Small intestine (tissue), 7 donors: ENCODE results near the gene DUS1L. TPM values are rescaled to one million over a fixed set of nuclear protein-coding genes. Genes with fewer than 3 reads are reported as not detected.

Experiments used
- DNase-seq, 2 donors: peaks; one replicate each; pipeline versions ENCODE4 v3.0.0 to v3.0.0-alpha.2; 2013
- FAIRE-seq: peaks from 2 replicates; lab custom pipeline; 2012; peaks lifted over from hg19 to GRCh38; lab: Jason Lieb, UNC
- H3K27ac ChIP-seq, 3 donors: one replicate each; pipeline ENCODE4 v1.5.1; 2013; ENCODE audit warnings: low read length in 2 of 3, mild to moderate bottlenecking in 2 of 3, control low read depth in 1 of 3, inconsistent platforms in 1 of 3, low read depth in 1 of 3, moderate library complexity in 1 of 3
- H3K27me3 ChIP-seq, 3 donors: one replicate each; pipeline ENCODE4 v1.6.1; 2013; ENCODE audit warnings: low read length in 3 of 3, inconsistent platforms in 1 of 3; ENCODE audit not compliant: control insufficient read depth in 3 of 3, insufficient read depth in 3 of 3
- H3K36me3 ChIP-seq, 3 donors: one replicate each; pipeline ENCODE4 v1.6.1; 2013; ENCODE audit warnings: low read length in 3 of 3, inconsistent platforms in 1 of 3, low read depth in 1 of 3, mild to moderate bottlenecking in 1 of 3, moderate library complexity in 1 of 3; ENCODE audit not compliant: control insufficient read depth in 3 of 3, insufficient read depth in 2 of 3
- H3K4me1 ChIP-seq, 3 donors: one replicate each; pipeline ENCODE4 v1.6.1; 2013; ENCODE audit warnings: low read length in 2 of 3, inconsistent platforms in 1 of 3, low read depth in 1 of 3, mild to moderate bottlenecking in 1 of 3, moderate library complexity in 1 of 3; ENCODE audit not compliant: control insufficient read depth in 3 of 3, insufficient read depth in 2 of 3
- H3K4me3 ChIP-seq, 3 donors: one replicate each; pipeline ENCODE4 v1.5.1; 2013; ENCODE audit warnings: low read length in 3 of 3, control low read depth in 1 of 3, inconsistent platforms in 1 of 3, low read depth in 1 of 3, mild to moderate bottlenecking in 1 of 3, moderate library complexity in 1 of 3
- H3K9me3 ChIP-seq, 2 donors: one replicate each; pipeline ENCODE4 v1.6.1; 2013; ENCODE audit warnings: low read depth in 1 of 2, low read length in 1 of 2; ENCODE audit not compliant: control insufficient read depth in 2 of 2, insufficient read depth in 1 of 2
- WGBS, 3 donors: extraction: QIAGEN DNeasy Blood & Tissue Kit; methylation state at CpG; one replicate each; pipeline ENCODE4 v1.1.7; 2013; 5-methylcytosine and 5-hydroxymethylcytosine counted together
- polyA plus RNA-seq, 4 donors: library from polyadenylated mRNA; stranded (reverse) in 3 of 4; unstranded in 1 of 4; fragments of 200-250 nt in 3 of 4; fragments of 120-200 nt in 1 of 4; gene quantifications; one replicate each; pipeline versions ENCODE4 v1.2.1 to v1.2.3, GENCODE V29; 2013
- donor health status: healthy with polysubstance abuse.
- donor health status: control.
- donor health status: control.
- donor health status: Bipolar disorder and iron deficiency.
- donor health status: healthy.

DUS1L gene
- polyA plus RNA-seq, 4 donors = 86.6 to 170 (median 127) TPM

GRCh38 chr17:82058855-82059249, 6.8 kb downstream of the DUS1L start:
- peaks cover 12 to 98% (median 18%) of the 10 kb centered on the region in 3 donors for H3K36me3 ChIP-seq
- H3K9me3 ChIP-seq = no peaks in the 10 kb centered on the region
- H3K27ac ChIP-seq = no peak overlapping the region
- no peak for DNase-seq
- no peaks in the 10 kb centered on the region for H3K27me3 ChIP-seq
- H3K4me3 ChIP-seq = no peak overlapping the region
- 87% methylated on average over 10 of the region's 10 CpGs for WGBS, 3 donors
- FAIRE-seq = no peak
- H3K4me1 ChIP-seq = peaks cover 0 to under 1% (median 0%) of the 10 kb centered on the region in 3 donors

- no peaks in the 10 kb centered on the region for H3K9me3 ChIP-seq
- no peaks in the 10 kb centered on the region for H3K27me3 ChIP-seq
- WGBS, 3 donors = 80 to 83% (median 82%) methylated on average over 15 to 17 of the region's 17 CpGs
- peaks cover 0 to 1% (median 0%) of the 10 kb centered on the region in 3 donors for H3K4me1 ChIP-seq
- no peak overlapping the region for H3K27ac ChIP-seq
- H3K4me3 ChIP-seq = no peak overlapping the region
- no peak for DNase-seq
- H3K36me3 ChIP-seq = peaks cover 12 to 98% (median 18%) of the 10 kb centered on the region in 3 donors
- no peak for FAIRE-seq
Observed at GRCh38 chr17:82058230-82058854, 7.3 kb downstream of the DUS1L start.

- no peaks in the 10 kb centered on the region for H3K9me3 ChIP-seq
- peaks cover 11 to 90% (median 18%) of the 10 kb centered on the region in 3 donors for H3K36me3 ChIP-seq
Observed at GRCh38 chr17:82056729-82057621, 8.6 kb downstream of the DUS1L start.

GRCh38 chr17:82055965-82056728, 9.5 kb downstream of the DUS1L start:
- 89 to 91% (median 91%) methylated on average over 26 to 28 of the region's 28 CpGs for WGBS, 3 donors
- DNase-seq = no peak
- peaks cover 9 to 82% (median 18%) of the 10 kb centered on the region in 3 donors for H3K36me3 ChIP-seq
- H3K9me3 ChIP-seq = no peaks in the 10 kb centered on the region
- FAIRE-seq = no peak
- peaks cover 2 to 9% (median 3%) of the 10 kb centered on the region in 3 donors for H3K4me1 ChIP-seq
- H3K4me3 ChIP-seq = no peak overlapping the region
- no peaks in the 10 kb centered on the region for H3K27me3 ChIP-seq
- no peak overlapping the region for H3K27ac ChIP-seq

More at GRCh38 chr17:82056729-82057621, 8.6 kb downstream of the DUS1L start:
- no peak overlapping the region for H3K4me3 ChIP-seq
- 77 to 79% (median 77%) methylated on average over 29 of the region's 29 CpGs for WGBS, 3 donors
- H3K4me1 ChIP-seq = peaks cover 2 to 9% (median 3%) of the 10 kb centered on the region in 3 donors
- DNase-seq = no peak
- H3K27me3 ChIP-seq = no peaks in the 10 kb centered on the region
- no peak overlapping the region for H3K27ac ChIP-seq
- FAIRE-seq = no peak

- FAIRE-seq (no peak), DNase-seq (no peak)
- no peaks in the 10 kb centered on the region for H3K9me3 ChIP-seq
- H3K4me1 ChIP-seq = peaks cover 2 to 15% (median 4%) of the 10 kb centered on the region in 3 donors
- H3K27ac ChIP-seq = no peak overlapping the region
- no peaks in the 10 kb centered on the region for H3K27me3 ChIP-seq
- H3K36me3 ChIP-seq = peaks cover 8 to 76% (median 18%) of the 10 kb centered on the region in 3 donors
- 86 to 89% (median 86%) methylated on average over 17 to 26 of the region's 26 CpGs for WGBS, 3 donors
- H3K4me3 ChIP-seq = no peak overlapping the region
Observed at GRCh38 chr17:82055023-82055964, 10.3 kb downstream of the DUS1L start.

- 92 to 94% (median 93%) methylated on average over 33 to 38 of the region's 38 CpGs for WGBS, 3 donors
- Histone ChIP-seq H3K4me3 (no peak overlapping the region), H3K27me3 (no peaks in the 10 kb centered on the region), H3K36me3 (peaks cover 2 to 76% (median 18%) of the 10 kb centered on the region in 3 donors), H3K4me1 (peaks cover 2 to 18% (median 4%) of the 10 kb centered on the region in 3 donors), H3K27ac (no peak overlapping the region), H3K9me3 (no peaks in the 10 kb centered on the region)
- DNase-seq (no peak), FAIRE-seq (no peak)
Observed at GRCh38 chr17:82054351-82055022, 11.1 kb downstream of the DUS1L start.

GRCh38 chr17:82053556-82054263, 11.9 kb downstream of the DUS1L start:
- no peak overlapping the region for H3K27ac ChIP-seq
- WGBS, 3 donors = 95 to 97% (median 95%) methylated on average over 28 of the region's 28 CpGs
- FAIRE-seq (no peak), DNase-seq (no peak)
- peaks cover 2 to 76% (median 16%) of the 10 kb centered on the region in 3 donors for H3K36me3 ChIP-seq
- H3K9me3 ChIP-seq = no peaks in the 10 kb centered on the region
- peaks cover 2 to 18% (median 4%) of the 10 kb centered on the region in 3 donors for H3K4me1 ChIP-seq
- no peak overlapping the region for H3K4me3 ChIP-seq
- H3K27me3 ChIP-seq = no peaks in the 10 kb centered on the region
